Endothelial cell of umbilical vein (primary cell): Measurements from ENCODE around the gene OGT.

ENCODE experiments used
- EZH2 ChIP-seq: IDR thresholded peaks from 2 replicates; pipeline ENCODE4 v1.6.1; 2012; ENCODE audit warnings: borderline replicate concordance, low read depth, mild to moderate bottlenecking, moderate library complexity, low read length, inconsistent platforms; ENCODE audit not compliant: severe bottlenecking
- FOS ChIP-seq: IDR thresholded peaks from 2 replicates; pipeline ENCODE4 v1.6.1; 2011; ENCODE audit warnings: mild to moderate bottlenecking, low read length, moderate library complexity, borderline replicate concordance; ENCODE audit not compliant: insufficient read depth
- GATA2 ChIP-seq: IDR thresholded peaks from 2 replicates; pipeline ENCODE4 v1.7.0; 2011; ENCODE audit warnings: low read depth, mild to moderate bottlenecking, moderate library complexity, mixed read lengths, low read length; ENCODE audit not compliant: insufficient read length, insufficient read depth
- JUN ChIP-seq: IDR thresholded peaks from 2 replicates; pipeline ENCODE4 v1.6.1; 2011; ENCODE audit warnings: borderline replicate concordance, low read depth; ENCODE audit not compliant: insufficient read length, insufficient read depth
- MAX ChIP-seq: IDR thresholded peaks from 2 replicates; pipeline ENCODE4 v1.6.1; 2011; ENCODE audit not compliant: insufficient read depth, insufficient read length
- MYC ChIP-seq: IDR thresholded peaks from one replicate; pipeline ENCODE4 v1.6.1; 2011; ENCODE audit warnings: mild to moderate bottlenecking, low read depth, low read length
- POLR2A ChIP-seq: IDR thresholded peaks from 2 replicates; pipeline ENCODE4 v1.6.1; 2012; ENCODE audit warnings: low read depth, mild to moderate bottlenecking, control low read depth, low read length
- POLR2AphosphoS5 ChIP-seq: IDR thresholded peaks from 2 replicates; pipeline ENCODE4 v1.6.1; 2012; ENCODE audit warnings: low read depth, mild to moderate bottlenecking, control low read depth, low read length, moderate library complexity; ENCODE audit not compliant: insufficient read depth
- TF ChIP-seq, protein P1 (sequence below), 2 donors: IDR thresholded peaks; 1 replicate in 1 of 2; 2 replicates in 1 of 2; pipeline ENCODE4 v1.5.1; 2011; ENCODE audit warnings: low read length in 2 of 2, mild to moderate bottlenecking in 2 of 2, moderate library complexity in 2 of 2, control low read depth in 1 of 2, inconsistent platforms in 1 of 2, low read depth in 1 of 2; ENCODE audit not compliant: insufficient read depth in 1 of 2; ENCODE audit errors: extremely low read depth in 1 of 2

GRCh38 chrX:71616672-71617529, 84.0 kb downstream of the OGT start:
- TF ChIP-seq POLR2A (no peak), MYC (no peak), EZH2 (no peak), POLR2AphosphoS5 (no peak), JUN (no peak), MAX (no peak), FOS (no peak), GATA2 (no peak)
- TF ChIP-seq, protein P1, sequence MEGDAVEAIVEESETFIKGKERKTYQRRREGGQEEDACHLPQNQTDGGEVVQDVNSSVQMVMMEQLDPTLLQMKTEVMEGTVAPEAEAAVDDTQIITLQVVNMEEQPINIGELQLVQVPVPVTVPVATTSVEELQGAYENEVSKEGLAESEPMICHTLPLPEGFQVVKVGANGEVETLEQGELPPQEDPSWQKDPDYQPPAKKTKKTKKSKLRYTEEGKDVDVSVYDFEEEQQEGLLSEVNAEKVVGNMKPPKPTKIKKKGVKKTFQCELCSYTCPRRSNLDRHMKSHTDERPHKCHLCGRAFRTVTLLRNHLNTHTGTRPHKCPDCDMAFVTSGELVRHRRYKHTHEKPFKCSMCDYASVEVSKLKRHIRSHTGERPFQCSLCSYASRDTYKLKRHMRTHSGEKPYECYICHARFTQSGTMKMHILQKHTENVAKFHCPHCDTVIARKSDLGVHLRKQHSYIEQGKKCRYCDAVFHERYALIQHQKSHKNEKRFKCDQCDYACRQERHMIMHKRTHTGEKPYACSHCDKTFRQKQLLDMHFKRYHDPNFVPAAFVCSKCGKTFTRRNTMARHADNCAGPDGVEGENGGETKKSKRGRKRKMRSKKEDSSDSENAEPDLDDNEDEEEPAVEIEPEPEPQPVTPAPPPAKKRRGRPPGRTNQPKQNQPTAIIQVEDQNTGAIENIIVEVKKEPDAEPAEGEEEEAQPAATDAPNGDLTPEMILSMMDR (IDR thresholded peaks at IDR 0.05; ENCODE audit: extremely low read depth in 1 of 2, insufficient read depth in 1 of 2, low read depth in 1 of 2, low read length in 2 of 2) = no peak
